Prostate gland (tissue), 2 donors: ENCODE results near the gene SIDT2.

Source experiments
- POLR2A ChIP-seq: fragments of 450-650 bp; IDR thresholded peaks from one replicate; pipeline ENCODE4 v1.6.1; 2016; ENCODE audit warnings: antibody characterized with exemption, mild to moderate bottlenecking
- POLR2AphosphoS5 ChIP-seq: sonication (generic); formaldehyde crosslinking; IDR thresholded peaks from one replicate; pipeline ENCODE4 v1.6.1; 2017; ENCODE audit warnings: antibody characterized with exemption
- TF ChIP-seq, protein P1 (sequence below), 4 experiments: fragments of 200-600 bp in 2 of 4; fragments of 450-650 bp in 2 of 4; sonication (generic) in 2 of 4; IDR thresholded peaks; 1 replicate in 3 of 4; 2 replicates in 1 of 4; pipeline ENCODE4 v1.5.1; 2016 to 2019; ENCODE audit warnings: antibody characterized with exemption in 4 of 4, mild to moderate bottlenecking in 2 of 4, moderate library complexity in 2 of 4

DNA sequence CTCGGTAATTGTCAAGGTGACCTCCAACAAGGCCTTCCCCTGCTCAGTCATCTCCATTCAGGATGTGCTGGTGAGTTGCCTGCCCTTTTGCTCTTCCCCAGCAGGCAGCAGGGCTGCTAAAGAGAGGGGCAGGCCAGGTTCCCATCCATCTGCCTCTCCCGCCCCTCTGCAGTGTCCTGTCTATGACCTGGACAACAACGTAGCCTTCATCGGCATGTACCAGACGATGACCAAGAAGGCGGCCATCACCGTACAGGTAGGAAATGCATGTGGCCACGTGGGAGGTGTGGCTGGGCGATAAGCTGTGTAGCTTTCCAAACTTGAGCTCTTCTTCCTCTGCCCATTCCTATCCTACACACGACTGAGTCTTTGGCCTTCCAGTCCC, 4.0 kb downstream of the SIDT2 start:
- TF ChIP-seq, protein P1, sequence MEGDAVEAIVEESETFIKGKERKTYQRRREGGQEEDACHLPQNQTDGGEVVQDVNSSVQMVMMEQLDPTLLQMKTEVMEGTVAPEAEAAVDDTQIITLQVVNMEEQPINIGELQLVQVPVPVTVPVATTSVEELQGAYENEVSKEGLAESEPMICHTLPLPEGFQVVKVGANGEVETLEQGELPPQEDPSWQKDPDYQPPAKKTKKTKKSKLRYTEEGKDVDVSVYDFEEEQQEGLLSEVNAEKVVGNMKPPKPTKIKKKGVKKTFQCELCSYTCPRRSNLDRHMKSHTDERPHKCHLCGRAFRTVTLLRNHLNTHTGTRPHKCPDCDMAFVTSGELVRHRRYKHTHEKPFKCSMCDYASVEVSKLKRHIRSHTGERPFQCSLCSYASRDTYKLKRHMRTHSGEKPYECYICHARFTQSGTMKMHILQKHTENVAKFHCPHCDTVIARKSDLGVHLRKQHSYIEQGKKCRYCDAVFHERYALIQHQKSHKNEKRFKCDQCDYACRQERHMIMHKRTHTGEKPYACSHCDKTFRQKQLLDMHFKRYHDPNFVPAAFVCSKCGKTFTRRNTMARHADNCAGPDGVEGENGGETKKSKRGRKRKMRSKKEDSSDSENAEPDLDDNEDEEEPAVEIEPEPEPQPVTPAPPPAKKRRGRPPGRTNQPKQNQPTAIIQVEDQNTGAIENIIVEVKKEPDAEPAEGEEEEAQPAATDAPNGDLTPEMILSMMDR (IDR thresholded peaks at IDR 0.05): no peak
- TF ChIP-seq POLR2A (no peak), POLR2AphosphoS5 (no peak)
